Mesothelial cell of epicardium (in vitro differentiated cells): ENCODE measurements around the gene FXYD4. TPM values are rescaled to one million over a fixed set of nuclear protein-coding genes. Genes with fewer than 3 reads are reported as not detected.

Experiments
- DNase-seq, 2 experiments: peaks; one replicate each; pipeline ENCODE4 v3.0.0; 2021; ENCODE audit warnings: low spot score in 2 of 2; ENCODE audit not compliant: unreplicated experiment in 2 of 2
- H3K27ac Mint-ChIP-seq: 2 replicates; pipeline ENCODE4 v1.8.0; 2021; ENCODE audit warnings: mixed read lengths
- H3K27me3 Mint-ChIP-seq: 2 replicates; pipeline ENCODE4 v1.8.0; 2021; ENCODE audit warnings: low read depth, mixed read lengths
- H3K36me3 Mint-ChIP-seq: 2 replicates; pipeline ENCODE4 v1.8.0; 2021; ENCODE audit warnings: mixed read lengths
- H3K4me1 Mint-ChIP-seq: 2 replicates; pipeline ENCODE4 v1.8.0; 2021; ENCODE audit warnings: mixed read lengths
- H3K4me3 Mint-ChIP-seq: 2 replicates; pipeline ENCODE4 v1.8.0; 2021; ENCODE audit warnings: mild to moderate bottlenecking, moderate library complexity, mixed read lengths
- H3K9me3 Mint-ChIP-seq: 2 replicates; pipeline ENCODE4 v1.8.0; 2021; ENCODE audit warnings: mixed read lengths
- total RNA-seq: library from RNA; stranded (reverse); gene quantifications from 3 replicates; pipeline ENCODE4 v1.2.1, GENCODE V29; 2021
- TF ChIP-seq, protein P1 (sequence below): fragments of 200-600 bp; sonication (generic); IDR thresholded peaks from one replicate; pipeline ENCODE4 v1.5.0; 2021; ENCODE audit warnings: antibody characterized with exemption; ENCODE audit not compliant: unreplicated experiment

The FXYD4 gene
- total RNA-seq, 1 donor from 2014 or later: not detected

DNA sequence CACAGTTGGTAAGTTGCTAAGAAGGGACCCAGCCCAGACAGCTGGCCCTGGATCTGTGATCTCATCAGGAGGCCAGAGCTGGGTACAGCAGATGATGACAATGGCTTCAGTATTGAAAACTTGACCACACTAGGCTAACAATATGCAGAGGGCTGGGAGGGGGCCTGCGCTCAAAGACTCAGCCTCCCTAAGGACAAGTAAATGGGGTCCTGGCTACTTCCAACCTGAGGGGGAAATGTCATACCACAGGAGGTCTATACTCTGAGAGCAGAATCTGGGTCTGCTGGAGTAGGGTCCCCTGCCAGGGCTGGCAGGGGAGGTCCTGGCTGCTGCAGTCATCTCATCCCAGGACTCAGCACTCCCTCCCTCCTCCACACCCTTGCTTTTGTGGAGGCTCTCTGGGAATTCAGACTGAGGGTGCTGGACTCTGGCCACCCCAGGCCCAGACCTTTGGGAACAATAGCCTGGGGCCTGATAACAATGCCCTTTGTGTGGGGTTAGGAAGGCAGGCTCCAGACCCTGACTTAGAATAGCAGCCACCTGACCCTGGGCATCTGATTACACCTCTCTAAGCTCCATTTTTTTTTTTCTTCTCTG lies 1.4 kb downstream of the FXYD4 start:
- Mint-ChIP-seq H3K27ac (no peak overlapping the region), H3K36me3 (no peaks in the 10 kb centered on the region), H3K27me3 (no peaks in the 10 kb centered on the region), H3K4me1 (peaks cover 15% of the 10 kb centered on the region), H3K9me3 (no peaks in the 10 kb centered on the region), H3K4me3 (no peak overlapping the region)
- no peak for DNase-seq
- TF ChIP-seq, protein P1, sequence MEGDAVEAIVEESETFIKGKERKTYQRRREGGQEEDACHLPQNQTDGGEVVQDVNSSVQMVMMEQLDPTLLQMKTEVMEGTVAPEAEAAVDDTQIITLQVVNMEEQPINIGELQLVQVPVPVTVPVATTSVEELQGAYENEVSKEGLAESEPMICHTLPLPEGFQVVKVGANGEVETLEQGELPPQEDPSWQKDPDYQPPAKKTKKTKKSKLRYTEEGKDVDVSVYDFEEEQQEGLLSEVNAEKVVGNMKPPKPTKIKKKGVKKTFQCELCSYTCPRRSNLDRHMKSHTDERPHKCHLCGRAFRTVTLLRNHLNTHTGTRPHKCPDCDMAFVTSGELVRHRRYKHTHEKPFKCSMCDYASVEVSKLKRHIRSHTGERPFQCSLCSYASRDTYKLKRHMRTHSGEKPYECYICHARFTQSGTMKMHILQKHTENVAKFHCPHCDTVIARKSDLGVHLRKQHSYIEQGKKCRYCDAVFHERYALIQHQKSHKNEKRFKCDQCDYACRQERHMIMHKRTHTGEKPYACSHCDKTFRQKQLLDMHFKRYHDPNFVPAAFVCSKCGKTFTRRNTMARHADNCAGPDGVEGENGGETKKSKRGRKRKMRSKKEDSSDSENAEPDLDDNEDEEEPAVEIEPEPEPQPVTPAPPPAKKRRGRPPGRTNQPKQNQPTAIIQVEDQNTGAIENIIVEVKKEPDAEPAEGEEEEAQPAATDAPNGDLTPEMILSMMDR: no peak

DNA sequence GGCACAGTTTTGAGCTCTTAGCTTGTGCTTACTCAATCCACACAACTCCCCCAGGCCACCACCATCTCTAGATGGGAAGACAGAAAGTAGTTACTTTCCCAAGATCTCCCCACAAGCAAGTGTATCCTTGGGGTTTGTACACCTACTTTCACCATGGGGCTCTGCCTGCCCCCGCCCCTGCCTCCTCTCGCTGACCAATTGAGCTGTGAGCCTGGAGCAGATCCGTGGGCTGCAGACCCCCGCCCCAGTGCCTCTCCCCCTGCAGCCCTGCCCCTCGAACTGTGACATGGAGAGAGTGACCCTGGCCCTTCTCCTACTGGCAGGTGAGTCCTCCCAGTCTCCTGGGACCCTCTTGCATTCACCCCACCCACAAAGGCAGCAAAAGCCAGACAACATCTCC lies 2.0 kb downstream of the FXYD4 start:
- Mint-ChIP-seq H3K27me3 (no peaks in the 10 kb centered on the region), H3K36me3 (no peaks in the 10 kb centered on the region), H3K4me1 (peaks cover 18% of the 10 kb centered on the region), H3K9me3 (no peaks in the 10 kb centered on the region), H3K27ac (no peak overlapping the region), H3K4me3 (no peak overlapping the region)
- TF ChIP-seq, protein P1: no peak
- DNase-seq: no peak

DNA sequence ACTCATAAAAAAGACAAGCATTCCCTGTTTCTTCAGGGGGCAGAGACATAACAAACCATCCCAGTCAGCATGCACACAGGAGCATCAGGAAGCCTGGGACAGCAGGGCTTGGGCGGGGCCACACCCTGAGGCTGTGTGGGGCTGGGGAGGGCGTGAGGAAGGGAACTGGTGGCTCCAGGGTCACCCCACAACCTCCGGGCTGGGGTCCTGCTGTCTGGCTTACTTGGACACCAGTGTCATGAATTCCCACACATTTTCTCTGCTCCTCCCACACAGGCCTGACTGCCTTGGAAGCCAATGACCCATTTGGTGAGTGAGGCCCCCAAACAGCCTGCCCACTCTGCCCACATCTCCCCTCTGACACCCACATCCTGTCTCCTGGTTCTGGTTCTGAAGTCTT lies 2.8 kb downstream of the FXYD4 start:
- no peaks in the 10 kb centered on the region for H3K27me3 Mint-ChIP-seq

DNA sequence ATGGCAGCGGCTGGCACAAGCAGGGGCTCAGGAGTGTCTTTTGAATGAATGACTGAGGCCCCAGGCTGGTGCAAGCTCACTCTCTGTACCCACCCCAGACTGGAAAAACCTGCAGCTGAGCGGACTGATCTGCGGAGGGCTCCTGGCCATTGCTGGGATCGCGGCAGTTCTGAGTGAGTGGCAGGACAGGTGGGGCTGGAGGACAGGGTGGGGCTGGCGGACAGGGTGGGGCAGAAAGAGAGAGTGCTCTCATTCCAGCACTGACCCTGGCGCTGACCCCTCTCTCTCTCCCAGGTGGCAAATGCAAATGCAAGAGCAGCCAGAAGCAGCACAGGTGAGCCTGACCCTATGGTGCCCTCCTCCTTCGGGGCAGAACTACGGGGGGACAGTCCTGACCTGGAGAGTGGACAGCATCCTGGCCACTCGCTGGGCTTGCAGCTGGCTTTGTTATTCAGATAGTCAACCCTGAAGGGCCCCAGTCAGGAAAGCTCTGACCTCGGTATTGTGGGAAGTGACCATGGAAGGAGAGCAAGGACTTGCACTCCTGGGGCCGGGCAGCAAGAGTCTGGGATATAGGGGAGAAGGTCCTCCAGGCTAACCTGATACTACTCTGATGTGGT lies 4.1 kb downstream of the FXYD4 start:
- Mint-ChIP-seq H3K27me3 (no peaks in the 10 kb centered on the region), H3K4me3 (no peak overlapping the region), H3K27ac (no peak overlapping the region), H3K36me3 (no peaks in the 10 kb centered on the region), H3K9me3 (no peaks in the 10 kb centered on the region), H3K4me1 (peaks cover 18% of the 10 kb centered on the region)
- no peak for DNase-seq
- TF ChIP-seq, protein P1: no peak

More for the DNA sequence above, 2.8 kb downstream of the FXYD4 start:
- no peaks in the 10 kb centered on the region for H3K36me3 Mint-ChIP-seq
- no peak overlapping the region for H3K4me3 Mint-ChIP-seq
- peaks cover 18% of the 10 kb centered on the region for H3K4me1 Mint-ChIP-seq
- no peak for DNase-seq
- TF ChIP-seq, protein P1: no peak
- H3K27ac Mint-ChIP-seq: no peak overlapping the region
- no peaks in the 10 kb centered on the region for H3K9me3 Mint-ChIP-seq

DNA sequence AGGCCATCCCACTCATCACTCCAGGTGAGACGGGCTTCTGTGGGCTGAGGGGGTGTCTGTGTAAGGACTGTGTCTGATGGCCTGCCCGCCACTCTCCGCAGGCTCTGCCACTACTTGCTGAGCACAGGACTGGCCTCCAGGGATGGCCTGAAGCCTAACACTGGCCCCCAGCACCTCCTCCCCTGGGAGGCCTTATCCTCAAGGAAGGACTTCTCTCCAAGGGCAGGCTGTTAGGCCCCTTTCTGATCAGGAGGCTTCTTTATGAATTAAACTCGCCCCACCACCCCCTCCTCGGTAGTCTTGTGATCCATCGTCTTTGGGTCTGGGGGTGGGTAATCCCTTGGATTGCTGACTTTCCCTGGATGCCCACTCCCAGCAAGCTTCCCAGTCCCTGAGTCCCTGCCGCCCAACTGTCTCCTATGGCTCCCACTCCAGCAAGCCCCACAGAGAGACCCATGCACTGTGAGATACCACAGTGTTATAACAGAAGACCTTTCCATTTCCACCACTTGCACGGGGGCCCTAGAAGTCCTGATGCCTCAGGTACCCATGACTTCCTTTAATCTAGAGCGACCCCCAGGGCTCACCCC lies 4.7 kb downstream of the FXYD4 start:
- no peaks in the 10 kb centered on the region for H3K9me3 Mint-ChIP-seq
- no peak overlapping the region for H3K27ac Mint-ChIP-seq
- DNase-seq: no peak
- no peak overlapping the region for H3K4me3 Mint-ChIP-seq
- no peaks in the 10 kb centered on the region for H3K27me3 Mint-ChIP-seq
- TF ChIP-seq, protein P1: no peak
- H3K36me3 Mint-ChIP-seq: no peaks in the 10 kb centered on the region
- peaks cover 18% of the 10 kb centered on the region for H3K4me1 Mint-ChIP-seq
